GM10248 (cell line): ENCODE results near the gene ADAMTSL1.

ENCODE experiments used
- CTCF ChIA-PET: fragments of 300-600 bp; sonication (Branson Sonifier 250); formaldehyde crosslinking; extraction: SDS; loops from one replicate; lab custom pipeline; 2021; ENCODE audit warnings: antibody characterized with exemption; lab: Yijun Ruan, JAX
- POLR2A ChIA-PET: fragments of 350-650 bp; sonication (Branson Sonifier 250); formaldehyde crosslinking; extraction: SDS; loops from one replicate; lab custom pipeline; 2020; ENCODE audit warnings: antibody characterized with exemption; lab: Yijun Ruan, JAX
- DNase-seq: peaks from one replicate; pipeline ENCODE4 v3.0.0; 2012; ENCODE audit errors: extremely low spot score
- TF ChIP-seq, protein P1 (sequence below): IDR thresholded peaks from 2 replicates; pipeline ENCODE4 v1.5.1; 2012; ENCODE audit warnings: mild to moderate bottlenecking, low read depth; ENCODE audit errors: extremely low read depth, missing control alignments, control extremely low read depth

ADAMTSL1 gene

DNA sequence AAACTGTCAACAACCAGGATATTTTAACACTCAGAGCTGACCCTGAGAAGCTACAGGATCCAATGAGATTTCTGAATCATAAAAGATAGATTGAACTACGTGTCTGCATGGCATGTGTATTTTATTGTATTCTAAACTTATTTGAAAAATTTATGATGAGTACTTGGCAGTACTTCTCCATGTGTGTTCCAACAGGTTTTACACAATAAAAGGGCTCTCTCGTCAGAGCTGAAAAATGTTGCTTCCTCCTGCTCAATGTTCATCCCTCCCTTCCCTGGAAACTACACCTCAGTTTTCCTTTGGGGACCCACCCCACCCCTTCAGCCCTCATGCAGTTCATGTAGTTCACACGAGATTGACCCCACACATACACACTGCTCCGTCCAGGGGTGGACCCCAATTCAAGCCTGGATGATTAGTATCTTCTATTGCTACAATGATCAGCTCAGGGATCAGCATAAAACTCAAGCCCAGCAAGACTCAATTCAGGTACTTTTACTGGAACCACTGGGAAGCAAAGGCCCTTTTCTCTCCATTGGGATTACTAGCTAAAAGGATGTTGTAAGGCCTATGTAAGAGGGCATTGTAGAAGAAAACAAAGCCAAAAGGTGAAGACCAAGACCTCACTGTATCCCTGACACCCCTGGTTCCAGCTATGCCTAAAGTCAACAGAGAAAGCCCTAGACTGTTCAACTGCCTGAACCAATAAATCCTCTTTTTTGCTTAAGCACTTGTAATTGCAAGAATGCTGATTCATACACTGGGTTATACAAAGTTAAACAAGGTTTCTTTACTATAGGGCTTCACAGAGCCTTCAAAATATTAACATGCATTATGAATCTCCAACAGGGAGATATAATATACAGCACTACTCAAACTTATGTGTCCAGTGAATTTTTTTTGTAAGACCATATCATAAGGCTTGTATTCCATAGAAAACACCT lies 446.5 kb downstream of the ADAMTSL1 start:
- ChIA-PET CTCF (no interaction called here), POLR2A (no interaction called here)
- TF ChIP-seq, protein P1, sequence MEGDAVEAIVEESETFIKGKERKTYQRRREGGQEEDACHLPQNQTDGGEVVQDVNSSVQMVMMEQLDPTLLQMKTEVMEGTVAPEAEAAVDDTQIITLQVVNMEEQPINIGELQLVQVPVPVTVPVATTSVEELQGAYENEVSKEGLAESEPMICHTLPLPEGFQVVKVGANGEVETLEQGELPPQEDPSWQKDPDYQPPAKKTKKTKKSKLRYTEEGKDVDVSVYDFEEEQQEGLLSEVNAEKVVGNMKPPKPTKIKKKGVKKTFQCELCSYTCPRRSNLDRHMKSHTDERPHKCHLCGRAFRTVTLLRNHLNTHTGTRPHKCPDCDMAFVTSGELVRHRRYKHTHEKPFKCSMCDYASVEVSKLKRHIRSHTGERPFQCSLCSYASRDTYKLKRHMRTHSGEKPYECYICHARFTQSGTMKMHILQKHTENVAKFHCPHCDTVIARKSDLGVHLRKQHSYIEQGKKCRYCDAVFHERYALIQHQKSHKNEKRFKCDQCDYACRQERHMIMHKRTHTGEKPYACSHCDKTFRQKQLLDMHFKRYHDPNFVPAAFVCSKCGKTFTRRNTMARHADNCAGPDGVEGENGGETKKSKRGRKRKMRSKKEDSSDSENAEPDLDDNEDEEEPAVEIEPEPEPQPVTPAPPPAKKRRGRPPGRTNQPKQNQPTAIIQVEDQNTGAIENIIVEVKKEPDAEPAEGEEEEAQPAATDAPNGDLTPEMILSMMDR, result no peak
- no peak for DNase-seq

DNA sequence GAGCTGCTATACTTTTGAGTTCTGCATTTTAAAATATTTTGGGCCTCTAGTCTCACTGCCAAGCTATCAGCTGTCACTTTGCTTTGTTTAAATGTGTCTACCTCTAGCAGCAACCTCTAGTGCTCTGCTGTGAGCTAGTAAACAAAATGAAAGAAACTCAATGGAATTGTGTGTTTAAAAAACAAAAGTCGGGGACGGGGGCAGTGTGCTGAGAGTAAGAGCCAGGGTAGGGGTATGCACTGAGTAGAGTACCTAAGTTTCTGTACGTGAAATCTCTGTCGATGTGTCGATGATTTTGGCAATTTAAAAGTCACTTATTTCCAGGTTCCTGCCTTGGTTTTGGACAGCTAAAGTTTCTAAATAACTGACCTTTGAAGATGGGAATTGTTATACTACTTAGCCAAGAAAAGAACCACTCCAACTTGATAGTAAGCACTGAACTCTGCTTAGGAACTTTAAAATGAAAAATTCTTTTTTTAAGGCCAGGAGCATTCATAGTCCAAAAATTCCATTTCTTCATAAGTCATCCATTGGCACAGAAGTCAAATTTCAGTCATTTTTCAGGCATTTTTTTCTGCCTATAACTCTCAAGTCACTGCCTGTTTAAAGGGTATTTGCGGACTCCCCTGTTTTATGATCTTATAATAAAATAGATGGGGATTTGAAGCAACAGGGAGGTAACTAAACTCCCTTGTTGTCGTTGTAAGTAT lies 447.6 kb downstream of the ADAMTSL1 start:
- POLR2A ChIA-PET, result no interaction called here
- CTCF ChIA-PET, result no interaction called here

DNA sequence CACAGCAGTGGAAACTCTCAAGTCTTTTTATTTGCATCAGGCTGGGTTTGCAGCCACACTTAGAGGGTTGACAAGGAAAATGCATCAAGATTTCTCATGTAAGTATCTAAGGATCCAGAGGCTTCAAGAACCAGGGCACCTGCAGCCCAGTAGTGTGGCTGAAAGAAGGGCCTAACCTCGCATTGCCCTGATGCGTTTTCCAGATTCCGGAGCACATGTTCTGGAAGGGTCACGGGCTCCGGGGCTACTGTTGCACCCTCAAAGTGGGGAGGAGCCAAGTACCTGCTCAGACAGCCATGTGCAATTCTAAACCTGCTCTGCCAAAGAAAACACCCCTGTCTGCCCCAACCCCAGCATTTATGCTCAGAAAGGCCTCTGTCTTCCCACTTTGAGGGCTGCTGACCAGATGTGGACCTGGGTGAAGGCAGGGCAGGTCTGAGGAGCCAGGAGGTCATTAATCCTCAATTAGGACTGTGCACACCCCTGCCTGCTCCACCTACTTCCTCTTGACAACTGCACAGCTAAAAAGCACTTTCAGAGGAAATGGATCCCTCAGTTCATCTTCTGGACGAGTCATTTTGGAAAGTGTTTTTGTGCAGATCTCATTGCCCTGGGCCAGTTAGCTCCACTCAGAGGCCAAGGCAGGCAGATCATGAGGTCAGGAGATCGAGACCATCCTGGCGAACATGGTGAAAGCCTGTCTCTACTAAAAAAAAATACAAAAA lies 448.4 kb downstream of the ADAMTSL1 start:
- DNase-seq, result no peak
- CTCF ChIA-PET, result no interaction called here
- POLR2A ChIA-PET, result no interaction called here
- TF ChIP-seq, protein P1, result no peak

More for the DNA sequence above, 447.6 kb downstream of the ADAMTSL1 start:
- TF ChIP-seq, protein P1, result no peak
- no peak for DNase-seq

DNA sequence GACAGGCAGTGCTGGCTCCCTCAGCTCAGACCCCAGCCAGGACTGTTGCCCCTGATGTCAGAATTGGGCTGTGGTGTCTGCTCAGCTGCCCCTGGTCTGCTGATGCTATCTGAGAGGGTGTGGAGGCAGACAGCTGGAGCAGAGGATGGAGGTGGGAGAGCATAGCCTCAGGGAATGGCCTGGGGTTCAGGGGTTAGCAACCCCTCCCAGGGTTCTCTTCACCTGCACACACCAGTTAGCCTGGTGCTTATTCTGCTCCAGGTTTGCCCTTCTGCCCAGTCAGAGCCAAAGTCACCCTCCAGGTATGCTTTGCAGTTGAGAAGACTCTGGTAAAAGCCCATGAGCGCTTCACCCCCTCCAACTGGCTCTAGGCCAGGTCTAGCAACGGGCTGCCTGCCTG lies 449.2 kb downstream of the ADAMTSL1 start:
- ChIA-PET POLR2A (no interaction called here), CTCF (no interaction called here)
- no peak for DNase-seq
- TF ChIP-seq, protein P1, result no peak

DNA sequence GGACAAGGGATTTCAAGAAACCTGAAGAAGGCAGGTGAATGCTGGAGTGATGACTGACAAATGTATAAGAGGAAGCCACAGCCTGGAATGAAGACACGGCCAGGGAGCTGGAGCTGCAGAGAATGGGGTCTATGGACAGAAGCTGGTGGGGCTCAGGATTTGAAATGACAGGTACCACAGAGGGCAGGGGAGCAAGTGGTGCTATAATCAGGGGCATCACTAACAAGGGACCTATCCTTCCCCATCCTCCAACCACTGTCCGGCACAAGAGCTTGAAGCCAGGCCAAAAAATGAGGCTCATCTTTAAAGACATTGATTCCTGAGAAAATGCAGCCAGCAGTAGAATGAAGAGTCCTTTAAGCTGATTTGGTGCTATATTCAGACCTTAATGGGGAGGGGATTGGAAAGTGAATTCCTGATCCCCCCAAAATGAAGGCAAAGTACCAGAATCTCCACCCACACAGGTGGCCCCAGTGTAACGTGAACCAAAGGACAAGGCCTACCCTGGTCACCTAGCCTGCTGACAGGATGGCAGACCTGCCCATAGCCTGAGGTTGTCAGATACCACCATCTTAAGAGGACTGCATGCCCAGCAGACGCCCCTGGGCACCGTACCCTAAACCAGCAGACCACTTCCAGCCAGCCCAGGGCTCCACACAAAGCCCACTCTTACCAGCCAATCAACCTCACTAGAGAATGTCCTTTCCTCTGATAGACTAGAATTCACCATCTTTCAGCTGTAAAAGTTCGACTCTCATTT lies 449.9 kb downstream of the ADAMTSL1 start:
- no peak for DNase-seq
- POLR2A ChIA-PET, result no interaction called here
- TF ChIP-seq, protein P1, result no peak
- CTCF ChIA-PET, result no interaction called here
